Cardiac fibroblast (primary cell): ENCODE results near the gene STOX2.
"Not testable (repeated sequence)": the region's sequence is repeated elsewhere in the genome, so short reads cannot be mapped to it uniquely, and the experiment has no call there.

Experiments
- DNase-seq, 2 donors: peaks; one replicate each; pipeline versions ENCODE4 v3.0.0 to v3.0.0-alpha.2; 2010; ENCODE audit warnings: low read depth in 2 of 2
- H3K4me3 ChIP-seq, 2 donors: replicated peaks in 1 of 2; 1 replicate in 1 of 2; 2 replicates in 1 of 2; pipeline ENCODE4 v1.5.1; 2011; ENCODE audit warnings: low read depth in 2 of 2, low read length in 2 of 2, mild to moderate bottlenecking in 2 of 2, moderate library complexity in 1 of 2
- TF ChIP-seq, protein P1 (sequence below): IDR thresholded peaks from one replicate; pipeline ENCODE4 v1.5.1; 2011; ENCODE audit warnings: low read depth, mild to moderate bottlenecking, low read length, inconsistent platforms

STOX2 gene

GRCh38 chr4:184039963-184040383 lies 134.9 kb downstream of the STOX2 start:
- DNase-seq: peak in 1 of 2 donors; percentile 0
- no peak overlapping the region for H3K4me3 ChIP-seq
- TF ChIP-seq, protein P1, sequence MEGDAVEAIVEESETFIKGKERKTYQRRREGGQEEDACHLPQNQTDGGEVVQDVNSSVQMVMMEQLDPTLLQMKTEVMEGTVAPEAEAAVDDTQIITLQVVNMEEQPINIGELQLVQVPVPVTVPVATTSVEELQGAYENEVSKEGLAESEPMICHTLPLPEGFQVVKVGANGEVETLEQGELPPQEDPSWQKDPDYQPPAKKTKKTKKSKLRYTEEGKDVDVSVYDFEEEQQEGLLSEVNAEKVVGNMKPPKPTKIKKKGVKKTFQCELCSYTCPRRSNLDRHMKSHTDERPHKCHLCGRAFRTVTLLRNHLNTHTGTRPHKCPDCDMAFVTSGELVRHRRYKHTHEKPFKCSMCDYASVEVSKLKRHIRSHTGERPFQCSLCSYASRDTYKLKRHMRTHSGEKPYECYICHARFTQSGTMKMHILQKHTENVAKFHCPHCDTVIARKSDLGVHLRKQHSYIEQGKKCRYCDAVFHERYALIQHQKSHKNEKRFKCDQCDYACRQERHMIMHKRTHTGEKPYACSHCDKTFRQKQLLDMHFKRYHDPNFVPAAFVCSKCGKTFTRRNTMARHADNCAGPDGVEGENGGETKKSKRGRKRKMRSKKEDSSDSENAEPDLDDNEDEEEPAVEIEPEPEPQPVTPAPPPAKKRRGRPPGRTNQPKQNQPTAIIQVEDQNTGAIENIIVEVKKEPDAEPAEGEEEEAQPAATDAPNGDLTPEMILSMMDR: no peak

DNA sequence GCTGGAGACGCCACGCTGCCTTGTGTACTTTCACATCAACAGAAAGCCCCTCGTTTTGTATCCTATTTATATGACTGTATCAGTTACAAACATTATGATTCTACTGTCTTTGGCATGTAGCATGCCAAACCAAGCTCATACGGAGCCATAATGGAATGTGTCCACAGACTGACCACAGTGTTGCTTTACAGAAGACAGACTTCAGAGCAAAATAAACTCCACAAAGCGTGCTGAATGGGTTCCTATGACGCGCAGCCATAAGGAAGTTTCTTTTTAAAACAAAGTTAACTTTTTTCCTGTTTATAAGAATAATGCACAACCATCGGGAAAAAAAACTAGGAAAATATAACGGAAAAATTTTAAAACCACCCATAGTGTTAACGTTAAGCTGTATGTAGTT lies 136.0 kb downstream of the STOX2 start:
- no peak overlapping the region for H3K4me3 ChIP-seq
- TF ChIP-seq, protein P1: no peak
- no peak for DNase-seq

DNA sequence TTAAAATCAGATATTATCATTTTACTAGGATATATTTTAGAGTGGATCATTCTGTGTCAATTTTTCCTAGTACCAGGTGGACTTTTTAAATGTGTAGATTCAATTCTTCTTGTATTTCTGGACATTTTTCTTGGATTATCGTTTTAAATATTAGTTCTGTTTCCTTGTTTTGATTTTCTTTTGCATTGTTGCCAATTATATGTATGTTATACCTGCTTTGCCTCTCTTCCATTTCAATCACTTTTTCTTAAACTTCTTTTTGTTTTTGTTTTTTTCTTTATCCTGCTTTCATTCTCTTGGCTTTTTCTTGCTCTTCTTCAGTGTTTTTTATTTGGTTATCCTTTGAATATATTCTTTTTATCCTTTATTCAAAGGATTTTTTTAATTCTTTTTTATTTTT lies 141.0 kb downstream of the STOX2 start:
- no peak for DNase-seq
- TF ChIP-seq, protein P1: no peak
- no peak overlapping the region for H3K4me3 ChIP-seq

GRCh38 chr4:184051262-184051661 lies 146.2 kb downstream of the STOX2 start:
- DNase-seq, H3K4me3 ChIP-seq: not testable (repeated sequence)

DNA sequence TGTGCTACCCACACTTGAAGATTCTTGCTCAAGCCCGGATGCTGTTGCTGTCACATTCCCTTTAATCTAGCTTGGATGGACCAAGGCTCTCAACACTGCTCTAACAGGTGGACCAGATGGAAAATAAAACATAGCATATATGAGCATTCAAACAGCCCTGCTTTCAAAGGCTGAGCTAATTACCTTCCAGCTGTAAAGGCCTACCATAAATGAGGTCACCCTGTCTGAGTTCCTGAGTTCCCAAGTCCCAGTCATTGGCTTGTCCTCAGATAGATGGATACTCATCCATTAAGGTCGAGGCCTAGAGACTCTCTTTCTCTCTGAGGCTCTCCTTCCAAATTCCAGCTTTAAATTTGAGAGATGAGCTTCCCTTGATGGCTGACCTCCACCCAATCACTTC lies 147.5 kb downstream of the STOX2 start:
- DNase-seq: no peak
- TF ChIP-seq, protein P1: no peak
- no peak overlapping the region for H3K4me3 ChIP-seq

DNA sequence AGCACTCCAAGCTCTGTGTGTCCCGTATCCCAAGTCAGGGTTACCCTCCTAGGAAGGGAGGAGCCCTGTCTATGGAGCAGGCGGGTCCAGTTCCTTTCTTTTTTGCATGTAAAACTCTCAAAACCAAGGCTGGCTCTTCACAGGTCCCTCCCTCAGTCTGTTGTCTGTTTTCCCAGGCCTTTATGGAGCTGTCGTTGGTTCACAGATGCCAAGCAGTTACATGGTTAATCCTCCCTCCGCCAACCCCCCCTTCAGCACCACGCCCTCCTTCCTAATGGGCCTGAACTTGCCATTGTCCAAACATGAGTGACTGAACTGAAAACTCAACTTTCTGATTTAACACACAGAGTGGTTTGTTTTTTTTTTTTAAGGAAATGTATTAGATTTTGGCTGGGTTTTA lies 148.3 kb downstream of the STOX2 start:
- TF ChIP-seq, protein P1: no peak
- H3K4me3 ChIP-seq: no peak overlapping the region
- no peak for DNase-seq

DNA sequence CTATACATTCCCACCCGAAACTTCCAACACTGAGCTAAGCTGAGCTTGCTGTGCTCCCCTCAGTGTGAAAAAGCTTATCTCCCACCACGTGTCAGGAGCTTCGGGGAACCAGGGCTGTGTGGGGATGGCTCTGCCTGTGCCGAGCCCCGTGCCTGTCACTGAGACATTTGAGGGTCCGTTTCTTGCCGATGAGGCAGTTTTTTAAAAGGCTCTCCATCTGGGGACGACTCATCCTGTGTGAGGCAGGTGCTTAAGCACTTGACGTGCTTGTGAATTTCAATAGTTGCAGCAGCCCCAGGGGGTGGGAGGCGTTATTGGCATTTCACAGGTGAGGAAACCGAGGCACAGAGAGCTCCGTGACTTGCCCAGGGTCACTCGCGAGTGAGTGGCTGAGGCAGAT lies 151.8 kb downstream of the STOX2 start:
- no peak overlapping the region for H3K4me3 ChIP-seq
- DNase-seq: no peak
- TF ChIP-seq, protein P1: no peak

- DNase-seq: no peak
- TF ChIP-seq, protein P1: no peak
- no peak overlapping the region for H3K4me3 ChIP-seq
These were observed 152.9 kb downstream of the STOX2 start for GRCh38 chr4:184058026-184058425.
